ENCODE data around the gene ADAMTS12.

DNA sequence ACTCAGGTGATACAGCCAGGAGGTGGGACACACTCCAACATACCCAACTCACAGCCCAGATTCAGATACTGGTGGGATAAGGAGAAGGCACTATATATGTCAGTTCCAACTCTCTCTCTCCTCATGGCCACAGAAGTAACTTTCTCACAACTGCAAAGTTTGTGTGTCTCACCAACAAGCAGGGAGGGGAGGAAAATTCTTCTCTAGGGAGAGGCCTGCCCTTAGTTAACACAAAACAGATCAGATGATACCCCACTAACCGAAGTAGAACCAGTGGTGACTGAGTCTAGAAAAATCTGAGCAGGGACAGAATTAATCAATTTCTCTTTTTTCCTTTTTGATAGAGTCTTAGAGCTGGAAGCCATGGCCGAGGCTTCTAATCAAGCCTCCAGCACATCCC, 133.1 kb downstream of the ADAMTS12 start:
- TF ChIP-seq, protein P1, sequence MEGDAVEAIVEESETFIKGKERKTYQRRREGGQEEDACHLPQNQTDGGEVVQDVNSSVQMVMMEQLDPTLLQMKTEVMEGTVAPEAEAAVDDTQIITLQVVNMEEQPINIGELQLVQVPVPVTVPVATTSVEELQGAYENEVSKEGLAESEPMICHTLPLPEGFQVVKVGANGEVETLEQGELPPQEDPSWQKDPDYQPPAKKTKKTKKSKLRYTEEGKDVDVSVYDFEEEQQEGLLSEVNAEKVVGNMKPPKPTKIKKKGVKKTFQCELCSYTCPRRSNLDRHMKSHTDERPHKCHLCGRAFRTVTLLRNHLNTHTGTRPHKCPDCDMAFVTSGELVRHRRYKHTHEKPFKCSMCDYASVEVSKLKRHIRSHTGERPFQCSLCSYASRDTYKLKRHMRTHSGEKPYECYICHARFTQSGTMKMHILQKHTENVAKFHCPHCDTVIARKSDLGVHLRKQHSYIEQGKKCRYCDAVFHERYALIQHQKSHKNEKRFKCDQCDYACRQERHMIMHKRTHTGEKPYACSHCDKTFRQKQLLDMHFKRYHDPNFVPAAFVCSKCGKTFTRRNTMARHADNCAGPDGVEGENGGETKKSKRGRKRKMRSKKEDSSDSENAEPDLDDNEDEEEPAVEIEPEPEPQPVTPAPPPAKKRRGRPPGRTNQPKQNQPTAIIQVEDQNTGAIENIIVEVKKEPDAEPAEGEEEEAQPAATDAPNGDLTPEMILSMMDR (IDR thresholded peaks at IDR 0.05), result no peak
- no peak for TF ChIP-seq POLR2A (IDR thresholded peaks at IDR 0.05; ENCODE audit: low read depth)
